ENCODE measurements around the gene HS3ST5.
A peak's percentile ranks its signal among the peaks of the same experiment; 100 is the strongest.

- TF ChIP-seq CTCF (optimal IDR thresholded peaks at IDR 0.05 in 1 of 3, IDR thresholded peaks at IDR 0.05 in 1 of 3, conservative IDR thresholded peaks at IDR 0.05 in 1 of 3; ENCODE audit: extremely low read depth in 1 of 3, insufficient read depth in 2 of 3, low read length in 3 of 3) = peak in 2 of 3 experiments; percentile 48 to 53
- no peak for TF ChIP-seq EZH2 (IDR thresholded peaks at IDR 0.05; ENCODE audit: low read length)
Observed at GRCh38 chr6:114096561-114097172, 246.2 kb downstream of the HS3ST5 start.
